ENCODE results near the gene TMEM53.

TMEM53 gene

DNA sequence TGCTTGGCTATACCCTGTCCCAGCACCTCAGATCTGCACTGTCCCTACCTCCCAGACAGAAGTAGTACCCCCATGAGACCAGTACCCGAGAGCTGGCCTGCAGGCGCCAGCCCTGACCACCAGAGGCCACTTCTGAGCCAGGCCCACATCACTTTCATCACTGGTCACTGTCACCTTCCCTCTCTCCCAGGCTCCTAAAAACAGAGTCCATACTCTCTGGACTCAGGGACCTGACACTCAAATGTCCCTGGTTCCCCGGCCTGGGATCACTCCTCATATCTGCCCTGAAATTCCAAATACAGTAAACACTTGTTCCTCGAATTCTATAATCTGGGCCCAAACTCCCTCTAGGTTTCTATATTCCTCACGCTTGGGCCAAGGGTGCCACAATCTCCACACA, 18.7 kb downstream of the TMEM53 start:
- TF ChIP-seq, protein P1, sequence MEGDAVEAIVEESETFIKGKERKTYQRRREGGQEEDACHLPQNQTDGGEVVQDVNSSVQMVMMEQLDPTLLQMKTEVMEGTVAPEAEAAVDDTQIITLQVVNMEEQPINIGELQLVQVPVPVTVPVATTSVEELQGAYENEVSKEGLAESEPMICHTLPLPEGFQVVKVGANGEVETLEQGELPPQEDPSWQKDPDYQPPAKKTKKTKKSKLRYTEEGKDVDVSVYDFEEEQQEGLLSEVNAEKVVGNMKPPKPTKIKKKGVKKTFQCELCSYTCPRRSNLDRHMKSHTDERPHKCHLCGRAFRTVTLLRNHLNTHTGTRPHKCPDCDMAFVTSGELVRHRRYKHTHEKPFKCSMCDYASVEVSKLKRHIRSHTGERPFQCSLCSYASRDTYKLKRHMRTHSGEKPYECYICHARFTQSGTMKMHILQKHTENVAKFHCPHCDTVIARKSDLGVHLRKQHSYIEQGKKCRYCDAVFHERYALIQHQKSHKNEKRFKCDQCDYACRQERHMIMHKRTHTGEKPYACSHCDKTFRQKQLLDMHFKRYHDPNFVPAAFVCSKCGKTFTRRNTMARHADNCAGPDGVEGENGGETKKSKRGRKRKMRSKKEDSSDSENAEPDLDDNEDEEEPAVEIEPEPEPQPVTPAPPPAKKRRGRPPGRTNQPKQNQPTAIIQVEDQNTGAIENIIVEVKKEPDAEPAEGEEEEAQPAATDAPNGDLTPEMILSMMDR (IDR thresholded peaks at IDR 0.05; ENCODE audit: low read depth, low read length, missing control alignments): peak; percentile 93
- no peak for DNase-seq (ENCODE audit: extremely low read depth, low read depth)
- no peak overlapping the region for H3K4me3 ChIP-seq (replicated peaks; ENCODE audit: low read depth, low read length)

DNA sequence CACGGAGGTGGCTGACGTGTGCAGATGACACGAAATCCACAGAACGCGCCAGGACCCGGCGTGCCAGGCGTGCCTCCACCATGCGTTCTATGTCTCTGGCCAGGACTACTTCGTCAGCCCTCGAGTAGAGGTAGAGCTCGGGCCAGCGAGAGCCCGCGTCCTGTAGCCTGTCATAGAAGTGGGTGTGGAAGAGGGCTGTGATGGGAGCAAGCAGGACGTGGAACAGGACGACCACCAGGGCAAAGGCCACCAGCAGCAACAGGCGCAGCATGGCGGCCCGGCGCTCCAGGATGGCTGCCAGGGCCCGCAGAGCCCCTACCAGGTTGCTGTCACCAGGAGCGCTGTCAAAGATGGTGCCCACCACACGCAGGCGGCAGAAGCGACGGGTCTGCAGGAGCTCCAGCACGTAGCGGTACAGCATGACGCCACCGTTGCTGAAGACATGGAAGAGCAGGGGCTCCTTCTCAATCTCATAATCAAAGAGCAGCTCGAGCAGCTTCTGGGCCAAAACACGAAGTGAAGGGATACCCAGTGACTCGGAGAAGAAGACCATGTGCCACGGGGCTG, 19.6 kb downstream of the TMEM53 start:
- H3K4me3 ChIP-seq (replicated peaks; ENCODE audit: low read depth, low read length): no peak overlapping the region
- DNase-seq (ENCODE audit: extremely low read depth, low read depth): no peak
- TF ChIP-seq, protein P1 (IDR thresholded peaks at IDR 0.05; ENCODE audit: low read depth, low read length, missing control alignments): no peak

- TF ChIP-seq, protein P1 (IDR thresholded peaks at IDR 0.05; ENCODE audit: low read depth, low read length, missing control alignments): no peak
- no peak overlapping the region for H3K4me3 ChIP-seq (replicated peaks; ENCODE audit: low read depth, low read length)
- DNase-seq (ENCODE audit: extremely low read depth, low read depth): no peak
These were observed 20.9 kb downstream of the TMEM53 start for GRCh38 chr1:44653107-44653964.

GRCh38 chr1:44652445-44653106, 21.7 kb downstream of the TMEM53 start:
- TF ChIP-seq, protein P1 (IDR thresholded peaks at IDR 0.05; ENCODE audit: low read depth, low read length, missing control alignments): peak; percentile 96
- H3K4me3 ChIP-seq (replicated peaks; ENCODE audit: low read depth, low read length): no peak overlapping the region
- DNase-seq (ENCODE audit: extremely low read depth, low read depth): no peak

GRCh38 chr1:44651069-44651468, 23.2 kb downstream of the TMEM53 start:
- TF ChIP-seq, protein P1 (IDR thresholded peaks at IDR 0.05; ENCODE audit: low read depth, low read length, missing control alignments): no peak
- DNase-seq (ENCODE audit: extremely low read depth, low read depth): no peak
- H3K4me3 ChIP-seq (replicated peaks; ENCODE audit: low read depth, low read length): no peak overlapping the region

GRCh38 chr1:44650159-44650831, 24.0 kb downstream of the TMEM53 start:
- no peak for DNase-seq (ENCODE audit: extremely low read depth, low read depth)
- H3K4me3 ChIP-seq (replicated peaks; ENCODE audit: low read depth, low read length): no peak overlapping the region

More at GRCh38 chr1:44650159-44650831, 24.0 kb downstream of the TMEM53 start:
- TF ChIP-seq, protein P1 (IDR thresholded peaks at IDR 0.05; ENCODE audit: low read depth, low read length, missing control alignments): no peak

All from HFF-Myc (cell line).